Measurements from ENCODE around the gene PEAK1.

- TF ChIP-seq, protein P1, sequence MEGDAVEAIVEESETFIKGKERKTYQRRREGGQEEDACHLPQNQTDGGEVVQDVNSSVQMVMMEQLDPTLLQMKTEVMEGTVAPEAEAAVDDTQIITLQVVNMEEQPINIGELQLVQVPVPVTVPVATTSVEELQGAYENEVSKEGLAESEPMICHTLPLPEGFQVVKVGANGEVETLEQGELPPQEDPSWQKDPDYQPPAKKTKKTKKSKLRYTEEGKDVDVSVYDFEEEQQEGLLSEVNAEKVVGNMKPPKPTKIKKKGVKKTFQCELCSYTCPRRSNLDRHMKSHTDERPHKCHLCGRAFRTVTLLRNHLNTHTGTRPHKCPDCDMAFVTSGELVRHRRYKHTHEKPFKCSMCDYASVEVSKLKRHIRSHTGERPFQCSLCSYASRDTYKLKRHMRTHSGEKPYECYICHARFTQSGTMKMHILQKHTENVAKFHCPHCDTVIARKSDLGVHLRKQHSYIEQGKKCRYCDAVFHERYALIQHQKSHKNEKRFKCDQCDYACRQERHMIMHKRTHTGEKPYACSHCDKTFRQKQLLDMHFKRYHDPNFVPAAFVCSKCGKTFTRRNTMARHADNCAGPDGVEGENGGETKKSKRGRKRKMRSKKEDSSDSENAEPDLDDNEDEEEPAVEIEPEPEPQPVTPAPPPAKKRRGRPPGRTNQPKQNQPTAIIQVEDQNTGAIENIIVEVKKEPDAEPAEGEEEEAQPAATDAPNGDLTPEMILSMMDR (IDR thresholded peaks at IDR 0.05) = no peak
- no peak for TF ChIP-seq POLR2A (IDR thresholded peaks at IDR 0.05)
Observed at GRCh38 chr15:77148191-77148590, 271.7 kb downstream of the PEAK1 start.
